Measurements from ENCODE around the gene RAB5IF.
A peak's percentile ranks its signal among the peaks of the same experiment; 100 is the strongest.
"Not testable (repeated sequence)": the region's sequence is repeated elsewhere in the genome, so short reads cannot be mapped to it uniquely, and the experiment has no call there.

Gene RAB5IF

GRCh38 chr20:36629719-36630681, 24.4 kb downstream of the RAB5IF start:
- no peak for DNase-seq (ENCODE audit: low spot score)

DNA sequence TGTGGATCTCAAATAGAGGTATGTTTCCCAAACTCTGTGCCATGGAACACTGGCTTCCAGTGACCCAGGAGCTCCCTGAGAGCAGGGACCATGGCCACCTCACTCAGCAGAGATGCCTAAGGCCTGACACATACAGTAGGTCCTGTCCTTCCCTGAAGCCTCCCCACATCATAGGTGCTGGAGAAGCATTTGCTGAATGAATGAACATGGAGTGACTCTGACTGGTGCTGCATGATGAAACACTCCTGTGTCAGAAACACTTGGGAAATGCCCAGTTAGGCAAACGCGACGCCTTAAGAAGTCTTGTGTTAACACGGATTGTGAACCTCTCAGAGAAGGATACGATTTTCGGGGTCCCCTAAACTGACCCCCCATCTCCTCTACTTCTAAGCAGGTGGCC, 26.1 kb downstream of the RAB5IF start:
- DNase-seq (ENCODE audit: low spot score) = no peak

GRCh38 chr20:36632147-36632486, 26.5 kb downstream of the RAB5IF start:
- DNase-seq (ENCODE audit: low spot score) = no peak

DNA sequence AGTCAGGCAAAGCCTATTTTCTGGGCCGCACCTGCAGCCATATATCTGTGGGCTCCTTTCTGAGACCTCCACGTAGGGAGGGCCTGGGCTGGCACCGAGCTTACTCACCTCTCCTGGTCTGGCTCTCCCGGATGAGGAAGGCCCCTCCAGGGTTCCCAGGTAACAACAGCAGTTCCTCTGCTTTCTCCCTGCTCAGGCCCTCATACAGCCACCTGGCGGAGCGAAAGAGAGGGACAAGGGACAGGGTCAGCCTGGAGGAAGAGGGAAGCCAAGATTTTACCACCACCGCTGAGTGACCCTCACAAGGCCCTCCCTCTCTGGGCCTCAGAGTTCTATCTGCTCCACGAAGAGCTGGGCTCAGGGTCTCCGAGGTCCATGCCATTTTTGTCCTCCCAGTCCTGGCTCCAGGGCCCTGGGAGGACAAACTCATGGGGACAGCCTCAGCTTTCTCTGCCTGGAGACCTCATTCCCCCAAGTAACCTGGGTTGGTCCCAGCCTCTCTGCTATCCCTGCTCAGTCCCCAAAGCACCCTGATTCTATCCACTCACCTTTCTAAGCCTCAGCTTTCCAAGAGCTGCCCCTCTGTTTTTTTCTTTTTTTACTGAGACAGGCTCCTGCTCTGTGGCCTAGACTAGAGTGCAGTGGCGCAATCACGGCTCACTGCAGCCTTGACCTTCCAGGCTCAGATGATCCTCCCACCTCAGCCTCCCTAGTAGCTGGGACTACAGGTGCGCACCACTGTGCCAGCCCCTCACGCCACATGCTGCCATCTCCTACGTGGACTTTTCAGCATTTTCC, 27.1 kb downstream of the RAB5IF start:
- no peak for DNase-seq (ENCODE audit: low spot score)

DNA sequence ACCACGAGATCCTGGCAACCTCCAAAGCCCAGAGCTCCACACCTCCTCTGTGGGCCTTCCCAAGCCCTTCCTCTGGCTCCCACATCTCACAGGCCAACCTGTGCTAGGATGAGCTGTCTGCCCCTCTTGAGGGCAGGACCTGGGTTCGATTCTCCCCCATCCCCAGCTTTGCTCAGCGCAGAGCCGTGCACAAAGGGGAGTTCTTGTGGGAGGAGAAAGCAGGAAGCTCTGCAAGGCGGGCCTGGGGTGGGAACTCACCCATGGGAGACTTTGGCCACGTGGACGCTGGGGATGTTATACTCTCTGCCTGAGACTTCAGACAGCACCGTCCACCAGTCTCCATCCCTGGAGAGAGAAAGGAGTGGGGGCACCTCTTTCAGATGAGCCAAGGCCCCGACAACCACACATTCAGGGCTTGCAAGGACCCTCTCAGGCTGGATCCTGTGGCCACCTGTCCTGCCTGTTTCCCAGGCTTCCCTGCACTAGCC, 27.8 kb downstream of the RAB5IF start:
- no peak for DNase-seq (ENCODE audit: low spot score)

GRCh38 chr20:36634342-36634741, 28.8 kb downstream of the RAB5IF start:
- no peak for DNase-seq (ENCODE audit: low spot score)

DNA sequence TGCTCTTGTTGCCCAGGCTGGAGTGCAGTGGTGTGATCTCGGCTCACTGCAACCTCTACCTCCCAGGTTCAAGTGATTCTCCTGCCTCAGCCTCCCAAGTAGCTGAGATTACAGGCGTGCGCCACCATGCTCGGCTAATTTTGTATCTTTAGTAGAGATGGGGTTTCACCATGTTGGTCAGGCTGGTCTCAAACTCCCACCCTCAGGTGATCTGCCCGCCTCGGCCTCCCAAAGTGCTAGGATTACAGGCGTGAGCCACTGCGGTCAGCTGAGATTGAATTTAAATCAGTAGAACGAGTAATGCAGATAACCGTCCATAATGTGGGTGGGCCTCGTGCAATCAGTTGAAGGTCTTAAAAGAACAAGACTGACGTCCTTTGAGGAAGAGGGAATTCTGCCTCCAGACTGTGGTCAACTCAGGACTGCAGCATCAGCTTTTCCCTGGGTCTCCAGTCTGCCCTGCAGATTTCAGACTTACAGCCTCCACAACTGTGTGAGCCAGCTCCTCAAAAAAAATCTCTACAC, 33.4 kb downstream of the RAB5IF start:
- not testable (repeated sequence) for DNase-seq (ENCODE audit: low spot score)

DNA sequence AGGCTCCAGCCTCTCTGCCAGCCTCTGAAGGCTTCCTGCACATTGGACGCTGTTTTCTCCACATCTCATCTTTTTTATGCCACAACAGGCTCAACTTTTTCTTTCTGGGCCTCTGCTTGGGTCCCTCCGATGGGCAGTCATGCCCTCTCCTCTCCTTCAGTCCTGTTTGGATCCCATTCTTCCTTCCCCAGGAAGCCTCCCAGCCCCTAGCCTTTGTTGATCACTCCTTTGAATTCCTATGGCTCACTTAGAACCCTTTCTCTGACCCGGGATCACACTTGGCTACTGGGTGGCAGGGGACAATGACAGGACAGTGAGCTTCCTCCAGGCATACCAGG, 35.9 kb downstream of the RAB5IF start:
- no peak for DNase-seq (ENCODE audit: low spot score)

- no peak for DNase-seq (ENCODE audit: low spot score)
Measured at GRCh38 chr20:36642136-36642535, 36.6 kb downstream of the RAB5IF start.

- no peak for DNase-seq (ENCODE audit: low spot score)
Measured at GRCh38 chr20:36644032-36644705, 38.6 kb downstream of the RAB5IF start.

- DNase-seq (ENCODE audit: low spot score) = no peak
Measured at GRCh38 chr20:36644706-36645095, 39.1 kb downstream of the RAB5IF start.

DNA sequence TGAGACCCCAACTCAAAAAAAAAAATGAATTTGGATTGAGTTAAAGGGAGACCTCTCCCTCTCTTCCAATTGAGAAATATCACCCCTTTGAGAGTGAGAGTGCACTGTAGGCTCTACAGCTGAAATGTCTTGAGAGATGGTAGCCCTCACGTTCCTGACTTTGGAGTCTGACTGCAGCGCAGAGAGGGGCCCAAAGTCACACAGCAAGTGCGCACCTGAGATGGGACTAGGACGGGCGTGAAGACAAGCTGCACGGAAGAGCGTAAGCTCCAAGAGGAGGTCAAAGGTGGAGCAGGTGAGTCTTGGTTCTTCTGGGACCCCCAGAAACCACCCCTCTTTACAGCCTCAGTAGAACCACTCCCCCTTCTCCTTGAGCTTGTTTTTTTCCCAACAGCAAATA, 39.8 kb downstream of the RAB5IF start:
- DNase-seq (ENCODE audit: low spot score) = no peak

- DNase-seq (ENCODE audit: low spot score) = no peak
Measured at GRCh38 chr20:36645998-36646397, 40.4 kb downstream of the RAB5IF start, which contains the start of gene SLA2. SLA2 (minus strand) TSS chr20:36646196; CDS start chr20:36641335, 4,861 bp downstream.

- DNase-seq (ENCODE audit: low spot score) = no peak
Measured at GRCh38 chr20:36646678-36647077, 41.1 kb downstream of the RAB5IF start.

DNA sequence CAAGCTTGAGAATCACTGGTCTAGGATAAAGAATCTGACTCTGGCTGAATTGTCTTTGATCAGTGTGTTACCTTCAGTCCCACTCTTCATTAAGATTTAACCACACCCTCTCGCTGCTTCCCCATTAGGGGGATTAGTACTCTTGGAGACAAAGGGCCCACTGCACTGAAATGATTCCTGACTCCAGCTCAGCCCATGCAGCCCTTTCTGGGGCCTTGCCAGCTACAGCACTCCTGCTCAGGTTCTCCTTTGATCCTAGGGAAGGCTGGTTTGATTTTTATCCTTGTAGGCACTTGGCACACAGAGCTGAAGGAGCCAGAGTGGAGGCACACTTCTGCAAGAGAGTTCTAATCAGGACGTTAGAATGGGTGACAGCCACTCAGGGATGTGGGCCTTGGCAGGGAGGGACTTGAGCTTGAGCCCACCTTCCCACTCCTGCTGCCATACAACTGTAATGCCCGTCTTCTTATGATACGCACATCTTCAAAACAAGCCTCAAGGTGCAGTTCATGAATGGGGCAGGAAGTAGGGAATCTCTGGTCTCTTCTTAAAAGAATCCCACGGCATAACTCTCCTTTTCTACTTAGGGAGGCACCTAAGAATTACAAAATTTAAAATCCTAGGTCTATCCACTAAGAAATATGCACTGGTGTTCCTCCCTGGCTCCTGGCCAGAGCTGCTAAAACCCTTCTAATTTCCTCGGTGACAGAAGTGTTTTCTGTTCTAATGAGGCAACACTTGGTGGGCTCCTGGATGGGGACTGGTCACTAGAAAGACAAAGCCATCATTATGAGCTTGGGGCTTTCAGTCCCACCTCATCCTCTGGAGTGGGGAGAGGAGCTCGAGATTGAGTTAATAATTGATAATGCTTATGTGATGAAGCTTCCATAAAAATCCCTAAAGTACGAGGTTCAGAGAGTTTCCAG, 41.9 kb downstream of the RAB5IF start:
- no peak for DNase-seq (ENCODE audit: low spot score)

- no peak for DNase-seq (ENCODE audit: low spot score)
Measured at GRCh38 chr20:36653456-36653855, 47.9 kb downstream of the RAB5IF start.

DNA sequence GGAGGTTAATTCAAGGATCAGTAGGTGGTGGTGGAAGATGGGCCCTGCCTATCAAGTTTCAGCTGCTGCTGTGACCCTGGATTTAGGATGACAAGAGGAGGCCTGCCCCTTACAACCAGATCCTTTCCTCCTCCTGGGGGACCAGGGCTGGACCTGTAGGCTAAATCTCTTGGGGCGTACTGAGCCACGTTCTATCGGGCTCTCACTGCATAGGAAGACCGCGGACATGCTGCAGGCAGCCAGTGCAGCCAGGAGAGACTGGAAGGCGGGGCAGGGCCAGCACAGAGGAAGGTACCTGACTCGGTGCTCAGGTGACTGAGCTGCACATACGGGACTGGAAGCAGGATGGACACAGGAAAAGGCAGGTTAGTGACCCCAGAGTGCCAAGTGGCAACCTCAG, 48.9 kb downstream of the RAB5IF start:
- DNase-seq (ENCODE audit: low spot score) = no peak

GRCh38 chr20:36655004-36655403, 49.4 kb downstream of the RAB5IF start:
- DNase-seq (ENCODE audit: low spot score) = no peak

GRCh38 chr20:36656733-36657132, 51.2 kb downstream of the RAB5IF start:
- DNase-seq (ENCODE audit: low spot score) = no peak

DNA sequence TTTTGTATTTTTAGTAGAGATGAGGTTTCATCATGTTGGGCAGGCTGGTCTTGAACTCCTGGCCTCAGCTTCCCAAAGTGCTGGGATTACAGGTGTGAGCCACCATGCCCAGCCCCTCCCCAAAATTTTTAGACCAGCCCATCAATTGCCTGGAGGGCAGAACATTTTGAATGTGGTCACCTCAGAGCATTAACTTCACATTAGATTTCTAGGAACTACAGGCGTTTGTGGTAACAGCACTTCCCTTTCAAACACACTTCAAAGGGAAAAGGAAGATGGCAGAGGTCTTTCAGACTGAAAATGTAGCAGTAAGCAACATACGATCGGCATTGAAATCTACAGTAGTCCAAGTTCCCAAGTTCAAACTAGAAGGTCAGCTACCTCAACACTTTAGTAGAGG, 52.7 kb downstream of the RAB5IF start:
- DNase-seq (ENCODE audit: low spot score) = peak; percentile 46

Data from SW480 (cell line).